Mammary epithelial cell (primary cell): ENCODE data around the gene CDK17.

Experiments used
- CTCF ChIP-seq, 2 donors: IDR thresholded peaks in 1 of 2; conservative IDR thresholded peaks in 1 of 2; 2 replicates each; pipeline ENCODE4 v1.5.1; 2011 to 2012; ENCODE audit warnings: inconsistent platforms in 2 of 2, low read length in 2 of 2, mild to moderate bottlenecking in 2 of 2, control low read depth in 1 of 2, low read depth in 1 of 2; ENCODE audit not compliant: insufficient read depth in 1 of 2; ENCODE audit errors: extremely low read depth in 1 of 2
- EZH2 ChIP-seq: IDR thresholded peaks from 2 replicates; pipeline ENCODE4 v1.6.1; 2012; ENCODE audit warnings: low read length, inconsistent platforms, borderline replicate concordance

- TF ChIP-seq CTCF (conservative IDR thresholded peaks at IDR 0.05 in 1 of 2, IDR thresholded peaks at IDR 0.05 in 1 of 2; ENCODE audit: extremely low read depth in 1 of 2, insufficient read depth in 1 of 2, low read depth in 1 of 2, low read length in 2 of 2) (peak; percentile 34 to 42), EZH2 (no peak)
Measured at GRCh38 chr12:96401076-96401871, 1.0 kb upstream of the CDK17 start.
